ENCODE data around the gene KCNG2. TPM values are rescaled to one million over a fixed set of nuclear protein-coding genes. Genes with fewer than 3 reads are reported as not detected.

KCNG2 gene
- total and polyA plus RNA-seq, 9 of the 15 experiments (the other 6 are each of a cell fraction or from before 2014, with no cell fraction given) = not detected

DNA sequence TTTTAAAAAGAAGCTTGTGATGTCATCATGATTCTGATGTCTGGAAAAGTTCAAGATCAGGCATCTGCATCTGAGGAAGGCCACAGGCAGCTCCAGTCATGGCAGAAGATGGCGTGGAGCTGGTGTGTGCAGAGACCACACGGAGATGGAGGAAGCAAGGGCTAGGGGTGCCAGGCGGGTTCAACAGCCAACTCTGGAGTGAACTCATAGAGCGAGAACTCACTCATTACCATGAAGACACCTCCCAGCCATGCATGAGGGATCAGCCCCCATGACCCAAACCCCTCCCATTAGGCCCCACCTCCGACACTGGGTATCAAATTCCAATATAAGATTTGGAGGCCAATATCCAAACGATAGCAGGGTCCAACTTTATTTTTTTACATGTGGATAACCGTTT, 61.6 kb downstream of the KCNG2 start:
- intact Hi-C loops (cut with micrococcal nuclease) = no loop called here
- Histone ChIP-seq H3K36me3 (ENCODE audit: control insufficient read depth, insufficient read depth, low read length) (no peaks in the 10 kb centered on the region), H4K20me1 (replicated peaks; ENCODE audit: control insufficient read depth, insufficient read depth, low read length) (no peaks in the 10 kb centered on the region), H3K79me2 (ENCODE audit: control insufficient read depth, insufficient read depth, low read length) (no peaks in the 10 kb centered on the region), H3K27ac (ENCODE audit: extremely low read depth, low read depth, low read length) (no peak overlapping the region), H3K4me3 (no peak overlapping the region), H3K27me3 (ENCODE audit: control insufficient read depth in 2 of 2, insufficient read depth in 2 of 2, low read length in 2 of 2) (peaks cover 10 to 21% of the 10 kb centered on the region in 2 experiments; a peak in 4 of 5 replicates), H2AFZ (ENCODE audit: low read depth, low read length) (no peak overlapping the region), H3K4me1 (replicated peaks in 1 of 2; ENCODE audit: control insufficient read depth in 2 of 2, insufficient read depth in 2 of 2, low read length in 2 of 2) (peaks cover 0 to 3% of the 10 kb centered on the region in 2 experiments; a peak in 1 of 5 replicates), H3K9me3 (replicated peaks; ENCODE audit: control insufficient read depth, insufficient read depth, low read depth, low read length) (peaks cover 4% of the 10 kb centered on the region; the same call in 1 of the 2 replicates), H3K9ac (ENCODE audit: insufficient read depth in 1 of 2, low read depth in 2 of 2, low read length in 2 of 2) (no peak overlapping the region), H3K4me2 (ENCODE audit: insufficient read depth, low read length) (no peak overlapping the region), H3K9me1 (ENCODE audit: control insufficient read depth, insufficient read depth, low read length) (no peaks in the 10 kb centered on the region)
- CTCF ChIA-PET (ENCODE audit: low intra/inter-chr PET ratio) = no interaction called here
- in situ Hi-C loops (cut with MboI) = no loop called here
- WGBS (ENCODE audit: insufficient coverage, low coverage, missing lambda C conversion rate) = 1% methylated on average over 7 of the region's 7 CpGs
- FAIRE-seq = no peak
- POLR2A ChIA-PET = no interaction called here
- BruUV-seq (replicated peaks) = no TSS peak
- DNase-seq (ENCODE audit: extremely low read depth in 1 of 4, low spot score in 3 of 4) = no peak
- ATAC-seq = no peak
- TF ChIP-seq, protein P1, sequence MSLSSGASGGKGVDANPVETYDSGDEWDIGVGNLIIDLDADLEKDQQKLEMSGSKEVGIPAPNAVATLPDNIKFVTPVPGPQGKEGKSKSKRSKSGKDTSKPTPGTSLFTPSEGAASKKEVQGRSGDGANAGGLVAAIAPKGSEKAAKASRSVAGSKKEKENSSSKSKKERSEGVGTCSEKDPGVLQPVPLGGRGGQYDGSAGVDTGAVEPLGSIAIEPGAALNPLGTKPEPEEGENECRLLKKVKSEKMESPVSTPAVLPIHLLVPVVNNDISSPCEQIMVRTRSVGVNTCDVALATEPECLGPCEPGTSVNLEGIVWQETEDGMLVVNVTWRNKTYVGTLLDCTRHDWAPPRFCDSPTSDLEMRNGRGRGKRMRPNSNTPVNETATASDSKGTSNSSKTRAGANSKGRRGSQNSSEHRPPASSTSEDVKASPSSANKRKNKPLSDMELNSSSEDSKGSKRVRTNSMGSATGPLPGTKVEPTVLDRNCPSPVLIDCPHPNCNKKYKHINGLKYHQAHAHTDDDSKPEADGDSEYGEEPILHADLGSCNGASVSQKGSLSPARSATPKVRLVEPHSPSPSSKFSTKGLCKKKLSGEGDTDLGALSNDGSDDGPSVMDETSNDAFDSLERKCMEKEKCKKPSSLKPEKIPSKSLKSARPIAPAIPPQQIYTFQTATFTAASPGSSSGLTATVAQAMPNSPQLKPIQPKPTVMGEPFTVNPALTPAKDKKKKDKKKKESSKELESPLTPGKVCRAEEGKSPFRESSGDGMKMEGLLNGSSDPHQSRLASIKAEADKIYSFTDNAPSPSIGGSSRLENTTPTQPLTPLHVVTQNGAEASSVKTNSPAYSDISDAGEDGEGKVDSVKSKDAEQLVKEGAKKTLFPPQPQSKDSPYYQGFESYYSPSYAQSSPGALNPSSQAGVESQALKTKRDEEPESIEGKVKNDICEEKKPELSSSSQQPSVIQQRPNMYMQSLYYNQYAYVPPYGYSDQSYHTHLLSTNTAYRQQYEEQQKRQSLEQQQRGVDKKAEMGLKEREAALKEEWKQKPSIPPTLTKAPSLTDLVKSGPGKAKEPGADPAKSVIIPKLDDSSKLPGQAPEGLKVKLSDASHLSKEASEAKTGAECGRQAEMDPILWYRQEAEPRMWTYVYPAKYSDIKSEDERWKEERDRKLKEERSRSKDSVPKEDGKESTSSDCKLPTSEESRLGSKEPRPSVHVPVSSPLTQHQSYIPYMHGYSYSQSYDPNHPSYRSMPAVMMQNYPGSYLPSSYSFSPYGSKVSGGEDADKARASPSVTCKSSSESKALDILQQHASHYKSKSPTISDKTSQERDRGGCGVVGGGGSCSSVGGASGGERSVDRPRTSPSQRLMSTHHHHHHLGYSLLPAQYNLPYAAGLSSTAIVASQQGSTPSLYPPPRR (CRISPR knock-in tag; IDR thresholded peaks at IDR 0.05; ENCODE audit: borderline replicate concordance) = no peak
- no peak for TF ChIP-seq GTF2F1 (IDR thresholded peaks at IDR 0.05; ENCODE audit: low read depth, low read length)
- TF ChIP-seq ATF1 (CRISPR knock-in tag; IDR thresholded peaks at IDR 0.05) = no peak
- no peak for TF ChIP-seq ATF1 (tag; IDR thresholded peaks at IDR 0.05)
- no peak for TF ChIP-seq TAF7 (tag; IDR thresholded peaks at IDR 0.05)
- no peak for TF ChIP-seq ZNF766 (CRISPR knock-in tag; conservative IDR thresholded peaks at IDR 0.05)
- no peak for TF ChIP-seq MLLT1 (IDR thresholded peaks at IDR 0.05)
- no peak for TF ChIP-seq NFE2 (IDR thresholded peaks at IDR 0.05; ENCODE audit: low read depth)
- TF ChIP-seq POLR2G (IDR thresholded peaks at IDR 0.05; ENCODE audit: low read depth, low read length) = no peak
- TF ChIP-seq ZNF354B (CRISPR knock-in tag; IDR thresholded peaks at IDR 0.05) = no peak
- TF ChIP-seq E2F4 (CRISPR knock-in tag; IDR thresholded peaks at IDR 0.05; ENCODE audit: low read depth) = no peak
- TF ChIP-seq, protein P2, sequence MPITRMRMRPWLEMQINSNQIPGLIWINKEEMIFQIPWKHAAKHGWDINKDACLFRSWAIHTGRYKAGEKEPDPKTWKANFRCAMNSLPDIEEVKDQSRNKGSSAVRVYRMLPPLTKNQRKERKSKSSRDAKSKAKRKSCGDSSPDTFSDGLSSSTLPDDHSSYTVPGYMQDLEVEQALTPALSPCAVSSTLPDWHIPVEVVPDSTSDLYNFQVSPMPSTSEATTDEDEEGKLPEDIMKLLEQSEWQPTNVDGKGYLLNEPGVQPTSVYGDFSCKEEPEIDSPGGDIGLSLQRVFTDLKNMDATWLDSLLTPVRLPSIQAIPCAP (CRISPR knock-in tag; IDR thresholded peaks at IDR 0.05; ENCODE audit: borderline replicate concordance) = no peak

Data from K562 (cell line).